ENCODE measurements around the gene OR5D13. TPM values are rescaled to one million over a fixed set of nuclear protein-coding genes. Genes with fewer than 3 reads are reported as not detected.

OR5D13 gene
- total RNA-seq: not detected

GRCh38 chr11:55773138-55773537, at the start of gene OR5D13:
OR5D13 (plus strand) TSS chr11:55773438; CDS start chr11:55773438, 0 bp downstream.
- DNase-seq: no peak
- no peak within 1 kb of the TSS for H3K27ac ChIP-seq
- H3K4me3 ChIP-seq: no peak within 1 kb of the TSS
- H3K27me3 ChIP-seq: no peaks in the 10 kb centered on the region
- no peak within 1 kb of the TSS for H3K9ac ChIP-seq (ENCODE audit: low read depth in 2 of 2, low read length in 2 of 2)
- no peaks in the 10 kb centered on the region for H3K36me3 ChIP-seq
- H3K4me1 ChIP-seq: no peaks in the 10 kb centered on the region
- TF ChIP-seq, protein P1, sequence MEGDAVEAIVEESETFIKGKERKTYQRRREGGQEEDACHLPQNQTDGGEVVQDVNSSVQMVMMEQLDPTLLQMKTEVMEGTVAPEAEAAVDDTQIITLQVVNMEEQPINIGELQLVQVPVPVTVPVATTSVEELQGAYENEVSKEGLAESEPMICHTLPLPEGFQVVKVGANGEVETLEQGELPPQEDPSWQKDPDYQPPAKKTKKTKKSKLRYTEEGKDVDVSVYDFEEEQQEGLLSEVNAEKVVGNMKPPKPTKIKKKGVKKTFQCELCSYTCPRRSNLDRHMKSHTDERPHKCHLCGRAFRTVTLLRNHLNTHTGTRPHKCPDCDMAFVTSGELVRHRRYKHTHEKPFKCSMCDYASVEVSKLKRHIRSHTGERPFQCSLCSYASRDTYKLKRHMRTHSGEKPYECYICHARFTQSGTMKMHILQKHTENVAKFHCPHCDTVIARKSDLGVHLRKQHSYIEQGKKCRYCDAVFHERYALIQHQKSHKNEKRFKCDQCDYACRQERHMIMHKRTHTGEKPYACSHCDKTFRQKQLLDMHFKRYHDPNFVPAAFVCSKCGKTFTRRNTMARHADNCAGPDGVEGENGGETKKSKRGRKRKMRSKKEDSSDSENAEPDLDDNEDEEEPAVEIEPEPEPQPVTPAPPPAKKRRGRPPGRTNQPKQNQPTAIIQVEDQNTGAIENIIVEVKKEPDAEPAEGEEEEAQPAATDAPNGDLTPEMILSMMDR (IDR thresholded peaks at IDR 0.05): no peak
- H3K9me3 ChIP-seq: no peaks in the 10 kb centered on the region
- intact Hi-C loops (cut with DNase I): no loop called here

DNA sequence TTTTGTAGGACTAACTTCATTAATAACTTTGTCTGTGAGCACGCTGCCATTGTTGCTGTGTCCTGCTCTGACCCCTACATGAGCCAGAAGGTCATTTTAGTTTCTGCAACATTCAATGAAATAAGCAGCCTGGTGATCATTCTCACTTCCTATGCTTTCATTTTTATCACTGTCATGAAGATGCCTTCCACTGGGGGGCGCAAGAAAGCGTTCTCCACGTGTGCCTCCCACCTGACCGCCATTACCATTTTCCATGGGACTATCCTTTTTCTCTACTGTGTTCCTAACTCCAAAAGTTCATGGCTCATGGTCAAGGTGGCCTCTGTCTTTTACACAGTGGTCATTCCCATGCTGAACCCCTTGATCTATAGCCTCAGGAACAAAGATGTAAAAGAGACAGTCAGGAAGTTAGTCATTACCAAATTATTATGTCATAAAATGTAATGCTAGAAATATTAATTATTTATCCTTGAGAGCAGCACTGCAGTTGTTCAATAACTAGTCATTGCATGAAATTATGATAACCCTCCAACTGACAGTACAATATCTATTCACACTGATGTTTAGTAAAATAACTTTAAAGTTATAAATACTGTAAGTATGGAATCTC, 46.4 kb upstream of the OR5D13 start:
- TF ChIP-seq, protein P1 (IDR thresholded peaks at IDR 0.05): no peak
- no peaks in the 10 kb centered on the region for H3K4me1 ChIP-seq

GRCh38 chr11:55732936-55733335, 40.3 kb upstream of the OR5D13 start:
- intact Hi-C loops (cut with DNase I): no loop called here

More for the DNA sequence above, 46.4 kb upstream of the OR5D13 start:
- Histone ChIP-seq H3K9ac (ENCODE audit: low read depth in 2 of 2, low read length in 2 of 2) (no peak overlapping the region), H3K27me3 (no peaks in the 10 kb centered on the region), H3K36me3 (no peaks in the 10 kb centered on the region), H3K9me3 (no peaks in the 10 kb centered on the region), H3K4me3 (no peak overlapping the region), H3K27ac (no peak overlapping the region)
- DNase-seq: no peak
- intact Hi-C loops (cut with DNase I): no loop called here

DNA sequence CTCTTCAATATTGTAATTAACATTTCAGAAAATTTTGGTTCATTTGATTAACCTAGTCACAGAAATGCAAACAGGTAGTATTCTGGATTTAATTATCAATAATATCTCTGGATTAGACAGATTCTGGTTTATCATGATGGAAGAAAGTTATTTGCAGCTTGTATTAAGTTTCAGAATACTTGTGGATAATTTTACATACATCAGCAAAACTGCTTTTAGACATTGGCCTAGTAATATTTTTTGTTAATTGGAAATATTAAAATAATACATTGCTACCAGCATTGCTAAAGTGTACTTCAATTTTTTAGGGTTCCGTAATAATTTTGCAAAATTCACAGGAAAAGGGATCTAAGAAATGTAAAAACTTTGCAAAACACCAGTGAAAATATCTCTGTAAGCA, 18.4 kb downstream of the OR5D13 start:
- H3K27me3 ChIP-seq: no peaks in the 10 kb centered on the region
- H3K27ac ChIP-seq: no peak overlapping the region
- H3K4me3 ChIP-seq: no peak overlapping the region
- intact Hi-C loops (cut with DNase I): no loop called here
- H3K9ac ChIP-seq (ENCODE audit: low read depth in 2 of 2, low read length in 2 of 2): no peak overlapping the region
- no peaks in the 10 kb centered on the region for H3K36me3 ChIP-seq
- no peaks in the 10 kb centered on the region for H3K9me3 ChIP-seq
- H3K4me1 ChIP-seq: no peaks in the 10 kb centered on the region
- DNase-seq: no peak
- TF ChIP-seq, protein P1 (IDR thresholded peaks at IDR 0.05): no peak

More at GRCh38 chr11:55732936-55733335, 40.3 kb upstream of the OR5D13 start:
- H3K9ac ChIP-seq (ENCODE audit: low read depth in 2 of 2, low read length in 2 of 2): no peak overlapping the region
- TF ChIP-seq, protein P1 (IDR thresholded peaks at IDR 0.05): no peak
- no peak overlapping the region for H3K4me3 ChIP-seq
- no peaks in the 10 kb centered on the region for H3K9me3 ChIP-seq
- DNase-seq: no peak
- no peaks in the 10 kb centered on the region for H3K4me1 ChIP-seq
- H3K27ac ChIP-seq: no peak overlapping the region
- H3K27me3 ChIP-seq: no peaks in the 10 kb centered on the region
- no peaks in the 10 kb centered on the region for H3K36me3 ChIP-seq

DNA sequence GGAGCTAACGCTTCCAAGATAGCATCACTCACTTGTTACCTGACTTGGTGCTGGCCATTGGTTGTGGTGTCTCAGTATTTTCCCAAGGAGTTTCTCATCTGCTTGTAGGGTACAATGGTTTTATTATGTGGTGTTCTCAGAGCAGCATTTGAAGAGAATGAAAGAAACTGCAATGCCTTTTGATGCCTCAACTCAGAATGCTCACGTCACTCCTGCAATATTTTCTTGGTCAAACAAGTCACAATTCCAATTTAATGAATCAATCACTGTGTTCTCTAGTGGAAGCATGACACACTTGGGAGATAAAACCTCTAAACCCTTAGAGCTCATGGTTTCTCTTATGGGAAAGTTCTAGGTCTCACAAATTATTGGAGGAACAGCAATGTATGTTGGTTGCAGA, 20.1 kb downstream of the OR5D13 start:
- Histone ChIP-seq H3K4me1 (no peaks in the 10 kb centered on the region), H3K9ac (ENCODE audit: low read depth in 2 of 2, low read length in 2 of 2) (no peak overlapping the region), H3K36me3 (no peaks in the 10 kb centered on the region), H3K27ac (no peak overlapping the region), H3K27me3 (no peaks in the 10 kb centered on the region), H3K9me3 (no peaks in the 10 kb centered on the region), H3K4me3 (no peak overlapping the region)
- intact Hi-C loops (cut with DNase I): no loop called here
- no peak for DNase-seq
- TF ChIP-seq, protein P1 (IDR thresholded peaks at IDR 0.05): no peak

Data from colonic mucosa (tissue), 4 donors.